Cerebellar cortex (tissue), 1 donor: Measurements from ENCODE around the gene PPP2R5C.

Experiments
- DNase-seq: peaks from one replicate; pipeline ENCODE4 v3.0.0-alpha.2; 2015; ENCODE audit warnings: low spot score

Gene PPP2R5C

GRCh38 chr14:101840649-101841369 lies 79.3 kb downstream of the PPP2R5C start:
- DNase-seq: no peak

GRCh38 chr14:101843038-101843437 lies 81.5 kb downstream of the PPP2R5C start:
- DNase-seq: no peak

- DNase-seq: no peak
Observed at GRCh38 chr14:101843665-101844064, 82.2 kb downstream of the PPP2R5C start.

- peak; percentile 29 for DNase-seq
Observed at GRCh38 chr14:101844219-101844618, 82.7 kb downstream of the PPP2R5C start.

GRCh38 chr14:101844751-101845150 lies 83.2 kb downstream of the PPP2R5C start:
- DNase-seq: no peak

- DNase-seq: no peak
Observed at GRCh38 chr14:101845496-101845895, 84.0 kb downstream of the PPP2R5C start.

- DNase-seq: peak; percentile 69
Observed at GRCh38 chr14:101845896-101846295, 84.4 kb downstream of the PPP2R5C start.

GRCh38 chr14:101849125-101849524 lies 87.6 kb downstream of the PPP2R5C start:
- no peak for DNase-seq

GRCh38 chr14:101849640-101850039 lies 88.1 kb downstream of the PPP2R5C start:
- DNase-seq: no peak

GRCh38 chr14:101851183-101851582 lies 89.7 kb downstream of the PPP2R5C start:
- DNase-seq: no peak

GRCh38 chr14:101851736-101852405 lies 90.4 kb downstream of the PPP2R5C start:
- no peak for DNase-seq

- DNase-seq: no peak
Observed at GRCh38 chr14:101852785-101853184, 91.3 kb downstream of the PPP2R5C start.

- peak; percentile 40 for DNase-seq
Observed at GRCh38 chr14:101853455-101854018, 92.0 kb downstream of the PPP2R5C start.

GRCh38 chr14:101854366-101854765 lies 92.9 kb downstream of the PPP2R5C start:
- DNase-seq: no peak

- DNase-seq: no peak
Observed at GRCh38 chr14:101855958-101856357, 94.4 kb downstream of the PPP2R5C start.

GRCh38 chr14:101856536-101856935 lies 95.0 kb downstream of the PPP2R5C start:
- DNase-seq: no peak

GRCh38 chr14:101857226-101857625 lies 95.7 kb downstream of the PPP2R5C start:
- DNase-seq: no peak

GRCh38 chr14:101858791-101859537 lies 97.5 kb downstream of the PPP2R5C start:
- no peak for DNase-seq

GRCh38 chr14:101859538-101859902 lies 98.0 kb downstream of the PPP2R5C start:
- DNase-seq: no peak

- DNase-seq: no peak
Observed at GRCh38 chr14:101859958-101860357, 98.4 kb downstream of the PPP2R5C start.

GRCh38 chr14:101861464-101861863 lies 100.0 kb downstream of the PPP2R5C start:
- no peak for DNase-seq

GRCh38 chr14:101862177-101862576 lies 100.7 kb downstream of the PPP2R5C start:
- no peak for DNase-seq

GRCh38 chr14:101862711-101863110 lies 101.2 kb downstream of the PPP2R5C start:
- no peak for DNase-seq
